Neural progenitor cell (in vitro differentiated cells): ENCODE data around the gene DMP1. TPM values are rescaled to one million over a fixed set of nuclear protein-coding genes. Genes with fewer than 3 reads are reported as not detected.

ENCODE experiments used
- DNase-seq: peaks from one replicate; pipeline ENCODE4 v3.0.0-alpha.2; 2016; ENCODE audit warnings: low spot score
- H2AFZ ChIP-seq: fragments of 200-600 bp; sonication (generic); replicated peaks from 2 replicates; pipeline ENCODE4 v1.6.1; 2016; ENCODE audit warnings: antibody characterized with exemption
- H3F3A ChIP-seq: fragments of 200-600 bp; sonication (generic); 2 replicates; pipeline ENCODE4 v1.6.1; 2016; ENCODE audit warnings: antibody characterized with exemption, low read depth
- H3K27ac ChIP-seq: fragments of 200-600 bp; sonication (generic); 2 replicates; pipeline ENCODE4 v1.5.1; 2016; ENCODE audit warnings: mild to moderate bottlenecking
- H3K27me3 ChIP-seq: fragments of 200-600 bp; sonication (generic); 2 replicates; pipeline ENCODE4 v1.6.1; 2016; ENCODE audit warnings: mild to moderate bottlenecking, moderate library complexity
- H3K36me3 ChIP-seq: fragments of 200-600 bp; sonication (generic); 2 replicates; pipeline ENCODE4 v1.5.1; 2016
- H3K4me1 ChIP-seq: fragments of 200-600 bp; sonication (generic); 2 replicates; pipeline ENCODE4 v1.6.1; 2016; ENCODE audit warnings: mixed run types
- H3K4me2 ChIP-seq: fragments of 200-600 bp; sonication (generic); 2 replicates; pipeline ENCODE4 v1.6.1; 2016
- H3K4me3 ChIP-seq: fragments of 200-600 bp; sonication (generic); 2 replicates; pipeline ENCODE4 v1.5.1; 2016
- H3K79me2 ChIP-seq: fragments of 200-600 bp; sonication (generic); 2 replicates; pipeline ENCODE4 v1.6.1; 2016; ENCODE audit warnings: low read depth
- H3K9ac ChIP-seq: fragments of 200-600 bp; sonication (generic); 2 replicates; pipeline ENCODE4 v1.6.1; 2016
- H3K9me3 ChIP-seq: fragments of 200-600 bp; sonication (generic); 2 replicates; pipeline ENCODE4 v1.5.1; 2016; ENCODE audit warnings: low read depth
- H4K20me1 ChIP-seq: fragments of 200-600 bp; sonication (generic); 2 replicates; pipeline ENCODE4 v1.6.1; 2016; ENCODE audit warnings: low read depth
- H3K27ac Mint-ChIP-seq: 3 replicates; pipeline ENCODE4 v1.8.0; 2021; ENCODE audit warnings: mixed read lengths
- H3K27me3 Mint-ChIP-seq: 2 replicates; pipeline ENCODE4 v1.8.0; 2022; ENCODE audit warnings: low read depth, mild to moderate bottlenecking, inconsistent platforms, moderate library complexity, mixed read lengths; ENCODE audit not compliant: insufficient read depth
- H3K36me3 Mint-ChIP-seq: 3 replicates; pipeline ENCODE4 v1.8.0; 2021; ENCODE audit warnings: mixed read lengths
- H3K4me1 Mint-ChIP-seq: 3 replicates; pipeline ENCODE4 v1.8.0; 2021; ENCODE audit warnings: mixed read lengths
- H3K4me3 Mint-ChIP-seq: 3 replicates; pipeline ENCODE4 v1.8.0; 2021; ENCODE audit warnings: mild to moderate bottlenecking, moderate library complexity, mixed read lengths
- H3K9me3 Mint-ChIP-seq: 3 replicates; pipeline ENCODE4 v1.8.0; 2020; ENCODE audit warnings: mixed read lengths
- EZH2 ChIP-seq: fragments of 200-600 bp; sonication (generic); IDR thresholded peaks from 2 replicates; pipeline ENCODE4 v1.6.1; 2017; ENCODE audit warnings: antibody characterized with exemption, mild to moderate bottlenecking, moderate library complexity
- EZH2phosphoT487 ChIP-seq: fragments of 200-600 bp; sonication (generic); IDR thresholded peaks from 2 replicates; pipeline ENCODE4 v1.6.1; 2017; ENCODE audit warnings: antibody characterized with exemption
- total RNA-seq: library from RNA; depleted of rRNA; stranded (reverse); fragments of >200 nt; gene quantifications from 2 replicates; pipeline ENCODE4 v1.2.3, GENCODE V29; 2015; ENCODE audit warnings: low replicate concordance
- TF ChIP-seq, protein P1 (sequence below): fragments of 200-600 bp; sonication (generic); IDR thresholded peaks from 2 replicates; pipeline ENCODE4 v1.5.1; 2017; ENCODE audit warnings: antibody characterized with exemption, mild to moderate bottlenecking

Gene DMP1
- total RNA-seq, 1 donor from 2014 or later: not detected

DNA sequence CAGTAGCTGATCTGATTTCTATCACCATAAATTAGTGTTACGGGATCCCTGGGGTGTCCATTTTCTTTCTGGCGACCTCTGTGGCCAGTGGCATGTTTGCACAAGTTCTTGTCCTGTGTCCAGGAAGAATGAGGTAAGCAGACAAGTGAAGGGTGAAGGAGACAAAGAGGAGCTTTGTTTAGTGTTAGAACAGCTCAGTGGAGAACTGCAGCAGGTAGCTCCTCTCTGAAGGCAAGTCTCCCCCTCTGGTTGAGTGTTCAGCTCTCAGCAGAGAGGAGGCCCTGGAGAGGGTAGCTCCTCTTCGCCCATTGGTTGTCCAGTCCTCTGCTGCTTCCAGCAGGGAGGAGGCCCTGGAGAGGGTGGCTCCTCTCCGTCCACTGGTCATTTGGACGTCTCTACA, 47.2 kb downstream of the DMP1 start:
- no peaks in the 10 kb centered on the region for H3K4me1 Mint-ChIP-seq

DNA sequence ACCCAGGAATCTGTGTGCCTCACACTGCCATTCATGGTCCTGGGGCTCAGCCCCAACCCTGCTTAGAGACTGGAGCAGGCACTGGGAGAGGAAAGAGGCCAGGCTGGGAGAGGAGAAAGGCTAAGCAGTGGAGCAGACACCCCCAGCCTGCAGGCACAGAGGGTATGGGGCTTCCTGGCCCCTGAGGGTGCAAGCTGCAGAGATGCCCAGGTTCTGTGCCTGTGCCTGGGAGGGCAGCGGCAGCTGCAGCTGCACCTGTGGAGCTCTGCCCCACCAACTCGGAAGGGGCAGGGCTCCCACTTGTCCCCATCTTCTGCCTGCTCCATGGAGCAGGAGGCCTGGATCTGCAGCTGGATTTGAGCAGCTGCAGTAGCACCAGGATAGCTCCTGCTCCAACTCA, 47.9 kb downstream of the DMP1 start:
- no peak for TF ChIP-seq EZH2phosphoT487
- TF ChIP-seq, protein P1, sequence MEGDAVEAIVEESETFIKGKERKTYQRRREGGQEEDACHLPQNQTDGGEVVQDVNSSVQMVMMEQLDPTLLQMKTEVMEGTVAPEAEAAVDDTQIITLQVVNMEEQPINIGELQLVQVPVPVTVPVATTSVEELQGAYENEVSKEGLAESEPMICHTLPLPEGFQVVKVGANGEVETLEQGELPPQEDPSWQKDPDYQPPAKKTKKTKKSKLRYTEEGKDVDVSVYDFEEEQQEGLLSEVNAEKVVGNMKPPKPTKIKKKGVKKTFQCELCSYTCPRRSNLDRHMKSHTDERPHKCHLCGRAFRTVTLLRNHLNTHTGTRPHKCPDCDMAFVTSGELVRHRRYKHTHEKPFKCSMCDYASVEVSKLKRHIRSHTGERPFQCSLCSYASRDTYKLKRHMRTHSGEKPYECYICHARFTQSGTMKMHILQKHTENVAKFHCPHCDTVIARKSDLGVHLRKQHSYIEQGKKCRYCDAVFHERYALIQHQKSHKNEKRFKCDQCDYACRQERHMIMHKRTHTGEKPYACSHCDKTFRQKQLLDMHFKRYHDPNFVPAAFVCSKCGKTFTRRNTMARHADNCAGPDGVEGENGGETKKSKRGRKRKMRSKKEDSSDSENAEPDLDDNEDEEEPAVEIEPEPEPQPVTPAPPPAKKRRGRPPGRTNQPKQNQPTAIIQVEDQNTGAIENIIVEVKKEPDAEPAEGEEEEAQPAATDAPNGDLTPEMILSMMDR: no peak
- TF ChIP-seq EZH2: no peak
- H3K4me2 ChIP-seq: no peak overlapping the region
- no peaks in the 10 kb centered on the region for H3K79me2 ChIP-seq
- peaks cover 8% of the 10 kb centered on the region for H3K4me1 ChIP-seq
- peaks cover 22% of the 10 kb centered on the region for H3K9me3 Mint-ChIP-seq
- H3K9me3 ChIP-seq: no peaks in the 10 kb centered on the region
- H3K4me3 Mint-ChIP-seq: no peak overlapping the region
- H3K4me3 ChIP-seq: no peak overlapping the region
- no peak overlapping the region for H3K27ac Mint-ChIP-seq
- H3K4me1 Mint-ChIP-seq: no peaks in the 10 kb centered on the region
- DNase-seq: no peak
- H3K36me3 Mint-ChIP-seq: peaks cover 3% of the 10 kb centered on the region
- H2AFZ ChIP-seq: no peak overlapping the region
- no peak overlapping the region for H3K9ac ChIP-seq
- no peak overlapping the region for H3K27ac ChIP-seq
- no peaks in the 10 kb centered on the region for H4K20me1 ChIP-seq
- H3K36me3 ChIP-seq: no peaks in the 10 kb centered on the region
- H3K27me3 Mint-ChIP-seq: peaks cover 2% of the 10 kb centered on the region
- no peaks in the 10 kb centered on the region for H3K27me3 ChIP-seq
- no peaks in the 10 kb centered on the region for H3F3A ChIP-seq

More for the DNA sequence above, 47.2 kb downstream of the DMP1 start:
- Mint-ChIP-seq H3K27me3 (peaks cover 2% of the 10 kb centered on the region), H3K27ac (no peak overlapping the region), H3K36me3 (peaks cover 4% of the 10 kb centered on the region), H3K4me3 (no peak overlapping the region), H3K9me3 (peaks cover 24% of the 10 kb centered on the region)
- TF ChIP-seq, protein P1: no peak
- TF ChIP-seq EZH2phosphoT487 (no peak), EZH2 (no peak)
- Histone ChIP-seq H3K27ac (no peak overlapping the region), H3K9ac (no peak overlapping the region), H3K9me3 (no peaks in the 10 kb centered on the region), H3K4me3 (no peak overlapping the region), H3K27me3 (no peaks in the 10 kb centered on the region), H3K36me3 (no peaks in the 10 kb centered on the region), H3K4me1 (peaks cover 2% of the 10 kb centered on the region), H3F3A (no peaks in the 10 kb centered on the region), H4K20me1 (no peaks in the 10 kb centered on the region), H3K4me2 (no peak overlapping the region), H3K79me2 (no peaks in the 10 kb centered on the region), H2AFZ (no peak overlapping the region)
- no peak for DNase-seq

DNA sequence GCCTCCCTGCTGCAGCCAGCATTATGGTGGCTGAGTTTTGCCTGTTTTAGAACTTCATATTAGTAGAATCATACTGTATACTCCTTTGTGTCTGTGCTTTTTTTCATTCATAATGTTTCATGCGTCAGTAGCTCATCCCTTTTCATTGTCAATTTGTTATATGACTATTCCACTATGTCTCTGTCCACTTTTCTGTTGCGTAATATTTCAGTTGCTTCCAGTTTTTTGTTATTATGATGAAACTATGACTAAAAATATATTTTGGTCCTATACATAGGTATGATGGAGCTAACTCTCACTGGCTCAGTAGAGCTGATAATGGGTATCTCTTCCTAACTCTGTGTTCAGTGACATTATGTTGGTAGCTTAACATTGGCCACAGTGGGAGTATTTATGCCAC, 48.3 kb downstream of the DMP1 start:
- Histone ChIP-seq H3K9me3 (no peaks in the 10 kb centered on the region), H3K9ac (no peak overlapping the region), H3K36me3 (no peaks in the 10 kb centered on the region), H2AFZ (no peak overlapping the region), H3K79me2 (no peaks in the 10 kb centered on the region), H4K20me1 (no peaks in the 10 kb centered on the region), H3K4me2 (no peak overlapping the region), H3K4me1 (peaks cover 11% of the 10 kb centered on the region), H3K27ac (no peak overlapping the region), H3K27me3 (no peaks in the 10 kb centered on the region), H3K4me3 (no peak overlapping the region), H3F3A (no peaks in the 10 kb centered on the region)
- TF ChIP-seq, protein P1: no peak
- TF ChIP-seq EZH2phosphoT487 (no peak), EZH2 (no peak)
- Mint-ChIP-seq H3K27me3 (no peaks in the 10 kb centered on the region), H3K4me3 (no peak overlapping the region), H3K36me3 (peaks cover 2% of the 10 kb centered on the region), H3K27ac (no peak overlapping the region), H3K9me3 (peaks cover 17% of the 10 kb centered on the region), H3K4me1 (peaks cover 2% of the 10 kb centered on the region)
- DNase-seq: no peak
